Prostate gland (tissue), 2 donors: ENCODE data around the gene PHYHIPL.

Experiments
- CTCF ChIP-seq, 4 experiments: fragments of 200-600 bp in 2 of 4; fragments of 450-650 bp in 2 of 4; sonication (generic) in 2 of 4; IDR thresholded peaks; 1 replicate in 3 of 4; 2 replicates in 1 of 4; pipeline ENCODE4 v1.5.1; 2016 to 2019; ENCODE audit warnings: antibody characterized with exemption in 4 of 4, mild to moderate bottlenecking in 2 of 4, moderate library complexity in 2 of 4
- POLR2A ChIP-seq: fragments of 450-650 bp; IDR thresholded peaks from one replicate; pipeline ENCODE4 v1.6.1; 2016; ENCODE audit warnings: antibody characterized with exemption, mild to moderate bottlenecking
- POLR2AphosphoS5 ChIP-seq: sonication (generic); formaldehyde crosslinking; IDR thresholded peaks from one replicate; pipeline ENCODE4 v1.6.1; 2017; ENCODE audit warnings: antibody characterized with exemption

- TF ChIP-seq CTCF (IDR thresholded peaks at IDR 0.05) (peak in 3 of 4 experiments; percentile 33 to 54 (median 44)), POLR2A (no peak), POLR2AphosphoS5 (no peak)
Measured at GRCh38 chr10:59234816-59235429, 58.5 kb downstream of the PHYHIPL start.
